ENCODE data around the gene GSN. TPM values are rescaled to one million over a fixed set of nuclear protein-coding genes. Genes with fewer than 3 reads are reported as not detected.

Gene GSN
- total RNA-seq, 1 donor from 2014 or later = 84.7 TPM

DNA sequence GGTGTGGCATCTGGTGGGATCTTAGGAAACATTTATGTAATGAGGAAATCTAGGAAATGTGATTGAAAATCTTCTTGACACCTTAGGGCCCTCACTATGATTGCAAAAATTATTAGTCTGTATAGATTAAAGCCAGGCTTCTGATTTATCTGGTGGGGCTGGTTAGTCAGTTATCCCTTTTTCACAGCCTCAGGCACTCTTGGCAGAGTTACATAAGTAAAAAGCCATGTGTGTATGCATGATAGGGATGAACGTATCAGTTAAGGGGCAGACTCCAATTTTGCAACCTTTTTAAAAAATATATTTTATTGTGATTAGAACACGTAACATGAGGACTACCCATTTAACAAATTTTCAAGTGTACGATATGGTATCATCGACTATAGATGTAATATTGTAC, 35.7 kb upstream of the GSN start:
- no peaks in the 10 kb centered on the region for H3K27me3 Mint-ChIP-seq (ENCODE audit: low read depth)
- H3K27ac Mint-ChIP-seq (ENCODE audit: unreplicated experiment) = no peak overlapping the region
- peaks cover 7% of the 10 kb centered on the region for H3K9me3 Mint-ChIP-seq
- peaks cover 8% of the 10 kb centered on the region for H3K36me3 Mint-ChIP-seq (ENCODE audit: low read depth)
- TF ChIP-seq, protein P1, sequence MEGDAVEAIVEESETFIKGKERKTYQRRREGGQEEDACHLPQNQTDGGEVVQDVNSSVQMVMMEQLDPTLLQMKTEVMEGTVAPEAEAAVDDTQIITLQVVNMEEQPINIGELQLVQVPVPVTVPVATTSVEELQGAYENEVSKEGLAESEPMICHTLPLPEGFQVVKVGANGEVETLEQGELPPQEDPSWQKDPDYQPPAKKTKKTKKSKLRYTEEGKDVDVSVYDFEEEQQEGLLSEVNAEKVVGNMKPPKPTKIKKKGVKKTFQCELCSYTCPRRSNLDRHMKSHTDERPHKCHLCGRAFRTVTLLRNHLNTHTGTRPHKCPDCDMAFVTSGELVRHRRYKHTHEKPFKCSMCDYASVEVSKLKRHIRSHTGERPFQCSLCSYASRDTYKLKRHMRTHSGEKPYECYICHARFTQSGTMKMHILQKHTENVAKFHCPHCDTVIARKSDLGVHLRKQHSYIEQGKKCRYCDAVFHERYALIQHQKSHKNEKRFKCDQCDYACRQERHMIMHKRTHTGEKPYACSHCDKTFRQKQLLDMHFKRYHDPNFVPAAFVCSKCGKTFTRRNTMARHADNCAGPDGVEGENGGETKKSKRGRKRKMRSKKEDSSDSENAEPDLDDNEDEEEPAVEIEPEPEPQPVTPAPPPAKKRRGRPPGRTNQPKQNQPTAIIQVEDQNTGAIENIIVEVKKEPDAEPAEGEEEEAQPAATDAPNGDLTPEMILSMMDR (conservative IDR thresholded peaks at IDR 0.05) = no peak
- DNase-seq (ENCODE audit: low read depth, low spot score) = no peak
- H3K4me1 Mint-ChIP-seq = peaks cover 22% of the 10 kb centered on the region
- H3K4me3 Mint-ChIP-seq = no peak overlapping the region

- peaks cover 9% of the 10 kb centered on the region for H3K9me3 Mint-ChIP-seq
- no peak overlapping the region for H3K27ac Mint-ChIP-seq (ENCODE audit: unreplicated experiment)
- no peak for DNase-seq (ENCODE audit: low read depth, low spot score)
- no peak overlapping the region for H3K4me3 Mint-ChIP-seq
- H3K4me1 Mint-ChIP-seq = peaks cover 22% of the 10 kb centered on the region
- H3K36me3 Mint-ChIP-seq (ENCODE audit: low read depth) = peaks cover 8% of the 10 kb centered on the region
- no peaks in the 10 kb centered on the region for H3K27me3 Mint-ChIP-seq (ENCODE audit: low read depth)
- TF ChIP-seq, protein P1 (conservative IDR thresholded peaks at IDR 0.05) = no peak
These were observed 33.8 kb upstream of the GSN start for GRCh38 chr9:121233906-121234831.

DNA sequence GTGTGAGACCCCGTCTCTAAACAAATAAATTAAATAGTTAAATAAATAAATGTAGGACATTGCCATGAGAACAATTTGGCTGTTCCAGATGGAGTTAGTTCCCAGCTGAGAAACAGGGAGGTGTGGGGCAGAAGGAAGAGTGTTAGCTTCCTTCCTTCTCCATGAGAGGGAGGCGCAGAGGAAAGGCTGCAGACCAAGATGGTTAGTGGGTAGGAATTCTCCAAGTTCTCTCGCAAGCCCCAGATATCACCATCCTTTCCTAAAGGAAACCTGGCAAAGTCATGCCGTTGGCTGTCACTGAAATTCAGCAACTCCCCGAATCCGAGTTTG, 33.2 kb upstream of the GSN start:
- Mint-ChIP-seq H3K36me3 (ENCODE audit: low read depth) (peaks cover 8% of the 10 kb centered on the region), H3K9me3 (peaks cover 9% of the 10 kb centered on the region), H3K27me3 (ENCODE audit: low read depth) (no peaks in the 10 kb centered on the region), H3K27ac (ENCODE audit: unreplicated experiment) (no peak overlapping the region), H3K4me3 (no peak overlapping the region), H3K4me1 (peaks cover 22% of the 10 kb centered on the region)
- no peak for DNase-seq (ENCODE audit: low read depth, low spot score)
- TF ChIP-seq, protein P1 (conservative IDR thresholded peaks at IDR 0.05) = no peak

DNA sequence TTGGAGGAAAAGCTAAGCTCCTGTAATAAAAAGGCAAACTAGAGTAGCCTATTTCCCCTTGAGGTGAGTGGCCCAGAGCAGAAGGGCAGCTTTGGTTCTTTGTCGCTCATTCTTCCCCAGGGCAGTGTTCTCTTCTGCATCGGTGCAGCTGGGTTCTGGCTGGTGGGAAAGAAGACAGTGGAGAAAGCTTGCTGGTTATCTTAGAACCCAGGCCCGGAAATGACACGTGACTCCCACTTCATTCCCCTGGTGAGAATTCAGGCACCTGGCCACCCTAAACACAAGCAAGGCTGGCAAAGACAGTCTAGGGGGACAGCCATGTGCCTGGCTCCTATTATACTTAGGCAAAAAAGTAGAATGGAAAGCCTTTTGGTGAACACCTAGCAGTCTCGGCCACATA, 32.5 kb upstream of the GSN start:
- TF ChIP-seq, protein P1 (conservative IDR thresholded peaks at IDR 0.05) = no peak
- DNase-seq (ENCODE audit: low read depth, low spot score) = no peak
- peaks cover 24% of the 10 kb centered on the region for H3K4me1 Mint-ChIP-seq
- H3K4me3 Mint-ChIP-seq = no peak overlapping the region
- no peak overlapping the region for H3K27ac Mint-ChIP-seq (ENCODE audit: unreplicated experiment)
- peaks cover 13% of the 10 kb centered on the region for H3K9me3 Mint-ChIP-seq
- H3K27me3 Mint-ChIP-seq (ENCODE audit: low read depth) = no peaks in the 10 kb centered on the region
- peaks cover 9% of the 10 kb centered on the region for H3K36me3 Mint-ChIP-seq (ENCODE audit: low read depth)

DNA sequence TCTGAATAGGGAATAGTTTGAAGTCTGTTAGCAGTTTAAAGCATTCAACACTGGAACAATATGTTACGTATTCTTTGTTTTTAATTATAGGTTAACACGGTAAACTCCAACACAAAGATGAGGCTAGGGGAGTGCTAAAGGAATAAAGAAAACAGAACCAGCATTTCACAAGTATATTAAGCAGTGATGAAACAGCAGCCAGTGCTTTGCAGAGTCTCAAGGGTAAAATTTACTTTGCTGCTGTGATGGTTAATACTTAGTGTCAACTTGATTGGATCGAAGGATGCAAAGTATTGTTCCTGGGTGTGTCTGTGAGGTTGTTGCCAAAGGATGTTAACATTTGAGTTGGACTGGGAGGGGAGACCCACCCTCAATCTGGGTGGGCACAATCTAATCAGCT, 30.0 kb upstream of the GSN start:
- Mint-ChIP-seq H3K36me3 (ENCODE audit: low read depth) (peaks cover 10% of the 10 kb centered on the region), H3K27ac (ENCODE audit: unreplicated experiment) (no peak overlapping the region), H3K27me3 (ENCODE audit: low read depth) (no peaks in the 10 kb centered on the region), H3K4me1 (peaks cover 26% of the 10 kb centered on the region), H3K9me3 (peaks cover 13% of the 10 kb centered on the region), H3K4me3 (no peak overlapping the region)
- no peak for DNase-seq (ENCODE audit: low read depth, low spot score)
- TF ChIP-seq, protein P1 (conservative IDR thresholded peaks at IDR 0.05) = no peak

All from neural crest cell (in vitro differentiated cells).